Measurements from ENCODE around the gene MAGEA6. TPM values are rescaled to one million over a fixed set of nuclear protein-coding genes. Genes with fewer than 3 reads are reported as not detected.

Gene MAGEA6
- total RNA-seq, 2 donors from 2014 or later = not detected

Other genes starting within 250 kb of the MAGEA6 start
- gene GABRQ, start 131.8 kb downstream of the MAGEA6 start, total RNA-seq = under 1 TPM; 0.05 to 0.14 TPM
- not detected for gene MAGEA3, start 70.9 kb downstream of the MAGEA6 start, total RNA-seq
- gene CSAG2, start 60.4 kb downstream of the MAGEA6 start, total RNA-seq = not detected
- gene MAGEA2B, start 55.1 kb downstream of the MAGEA6 start, total RNA-seq = not detected
- not detected for gene CSAG1, start 36.0 kb downstream of the MAGEA6 start, total RNA-seq
- gene MAGEA12, start 35.9 kb downstream of the MAGEA6 start, total RNA-seq = not detected
- not detected for gene MAGEA2, start 15.8 kb downstream of the MAGEA6 start, total RNA-seq
- gene CSAG3, start 10.5 kb downstream of the MAGEA6 start, total RNA-seq = 1 to 10 TPM; 1.3 to 5.3 TPM
- 1 to 10 TPM; 4.6 to 6.2 TPM for gene CETN2, start 61.1 kb upstream of the MAGEA6 start, total RNA-seq
- 10 to 100 TPM; 10.8 to 13.9 TPM for gene NSDHL, start 61.4 kb upstream of the MAGEA6 start, total RNA-seq
- gene ZNF185, start 128.4 kb upstream of the MAGEA6 start, total RNA-seq = 1 to 10 TPM; 3.8 to 5.2 TPM
- under 1 TPM in 1 of 2 donors, not detected in 1; 0.16 TPM for gene PNMA5, start 224.4 kb upstream of the MAGEA6 start, total RNA-seq

All from activated T-cell treated with anti-CD3 and anti-CD28 coated beads, Interleukin-2, amount 50 U/mL, for 72 hours (primary cell).